Inflammatory macrophage treated with lipopolysaccharide for 1 hour (primary cell): ENCODE measurements around the gene GOSR1.
"Not testable (repeated sequence)": the region's sequence is repeated elsewhere in the genome, so short reads cannot be mapped to it uniquely, and the experiment has no call there.

Source experiments
- DNase-seq, 2 donors: peaks; one replicate each; pipeline ENCODE4 v3.0.0-alpha.2; 2020 to 2022

GOSR1 gene

GRCh38 chr17:30477083-30477773, at the start of gene GOSR1:
TSS of gene GOSR1 (plus strand) at chr17:30477408. CDS start at chr17:30477434, 26 bp downstream.
- peak; percentile 93 to 98 for DNase-seq

GRCh38 chr17:30427611-30428010, 49.6 kb upstream of the GOSR1 start:
- no peak for DNase-seq

- no peak for DNase-seq
Measured at GRCh38 chr17:30429155-30429554, 48.1 kb upstream of the GOSR1 start.

- DNase-seq: peak; percentile 11 to 20
Measured at GRCh38 chr17:30433514-30433913, 43.7 kb upstream of the GOSR1 start.

GRCh38 chr17:30436729-30437128, 40.5 kb upstream of the GOSR1 start:
- DNase-seq: no peak

- DNase-seq: no peak
Measured at GRCh38 chr17:30443721-30444120, 33.5 kb upstream of the GOSR1 start.

GRCh38 chr17:30446640-30447039, 30.6 kb upstream of the GOSR1 start:
- not testable (repeated sequence) for DNase-seq

- DNase-seq: no peak
Measured at GRCh38 chr17:30449480-30449879, 27.7 kb upstream of the GOSR1 start.

- no peak for DNase-seq
Measured at GRCh38 chr17:30450125-30451027, 26.8 kb upstream of the GOSR1 start.

GRCh38 chr17:30454635-30455034, 22.6 kb upstream of the GOSR1 start:
- peak; percentile 83 to 89 for DNase-seq

GRCh38 chr17:30458371-30458770, 18.8 kb upstream of the GOSR1 start:
- DNase-seq: no peak

GRCh38 chr17:30458797-30459413, 18.3 kb upstream of the GOSR1 start:
- not testable (repeated sequence) for DNase-seq

- DNase-seq: no peak
Measured at GRCh38 chr17:30468465-30468864, 8.7 kb upstream of the GOSR1 start.

GRCh38 chr17:30472238-30472890, 4.8 kb upstream of the GOSR1 start:
- no peak for DNase-seq

GRCh38 chr17:30475206-30475605, 2.0 kb upstream of the GOSR1 start:
- no peak for DNase-seq

- DNase-seq: no peak
Measured at GRCh38 chr17:30476726-30477082, 504 bp upstream of the GOSR1 start.

- DNase-seq: peak; percentile 65 to 82
Measured at GRCh38 chr17:30477774-30478115, 537 bp downstream of the GOSR1 start.

- no peak for DNase-seq
Measured at GRCh38 chr17:30482555-30482954, 5.3 kb downstream of the GOSR1 start.

GRCh38 chr17:30483159-30483558, 6.0 kb downstream of the GOSR1 start:
- no peak for DNase-seq

GRCh38 chr17:30493780-30494179, 16.6 kb downstream of the GOSR1 start:
- no peak for DNase-seq

GRCh38 chr17:30495586-30495985, 18.4 kb downstream of the GOSR1 start:
- DNase-seq: no peak

- DNase-seq: no peak
Measured at GRCh38 chr17:30503558-30503957, 26.4 kb downstream of the GOSR1 start.

GRCh38 chr17:30505868-30506417, 28.7 kb downstream of the GOSR1 start:
- no peak for DNase-seq
